GM12892 (cell line): ENCODE measurements around the gene ZMYM3.

ENCODE experiments used
- POLR2A ChIP-seq: IDR thresholded peaks from 2 replicates; pipeline ENCODE4 v1.6.1; 2011; ENCODE audit warnings: low read depth, low read length, control low read depth
- POLR2AphosphoS5 ChIP-seq: IDR thresholded peaks from 2 replicates; pipeline ENCODE4 v1.6.1; 2011; ENCODE audit warnings: low read depth, low read length, control low read depth
- TAF1 ChIP-seq: IDR thresholded peaks from 2 replicates; pipeline ENCODE4 v1.6.1; 2011; ENCODE audit warnings: low read depth, mild to moderate bottlenecking, control low read depth, low read length, borderline replicate concordance

- TF ChIP-seq POLR2A (no peak), POLR2AphosphoS5 (no peak), TAF1 (no peak)
These were observed 28.9 kb downstream of the ZMYM3 start for GRCh38 chrX:71225009-71225408.
